ENCODE results near the gene CASKIN2.

CASKIN2 gene

DNA sequence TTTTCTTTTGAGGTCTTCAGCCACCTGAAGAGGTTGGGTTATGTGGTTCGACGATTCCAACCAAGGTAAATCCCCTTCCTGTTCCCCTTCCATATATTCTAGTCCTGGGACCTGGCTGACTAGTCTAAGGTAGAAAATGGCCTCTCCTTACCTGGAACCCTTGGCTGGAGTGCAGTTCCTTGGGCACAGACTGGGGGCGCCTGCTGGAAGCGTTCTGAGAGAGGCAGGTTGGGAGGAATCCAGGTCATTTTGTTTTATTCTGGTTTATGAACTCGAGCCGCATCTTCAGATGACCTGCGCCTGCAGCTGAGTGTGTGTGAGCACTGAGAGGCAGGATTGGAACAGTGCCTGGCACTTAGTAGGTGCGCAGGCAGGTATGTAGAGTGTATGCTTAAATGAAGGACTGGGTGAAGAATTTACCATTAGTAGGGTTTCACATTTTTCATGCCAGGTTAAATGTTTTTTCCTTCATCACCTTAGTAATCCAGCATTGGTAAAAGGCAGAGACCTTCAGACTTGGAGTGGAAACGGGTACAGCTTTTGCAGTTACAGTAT, 3.7 kb upstream of the CASKIN2 start:
- DNase-seq (ENCODE audit: low spot score), result no peak

DNA sequence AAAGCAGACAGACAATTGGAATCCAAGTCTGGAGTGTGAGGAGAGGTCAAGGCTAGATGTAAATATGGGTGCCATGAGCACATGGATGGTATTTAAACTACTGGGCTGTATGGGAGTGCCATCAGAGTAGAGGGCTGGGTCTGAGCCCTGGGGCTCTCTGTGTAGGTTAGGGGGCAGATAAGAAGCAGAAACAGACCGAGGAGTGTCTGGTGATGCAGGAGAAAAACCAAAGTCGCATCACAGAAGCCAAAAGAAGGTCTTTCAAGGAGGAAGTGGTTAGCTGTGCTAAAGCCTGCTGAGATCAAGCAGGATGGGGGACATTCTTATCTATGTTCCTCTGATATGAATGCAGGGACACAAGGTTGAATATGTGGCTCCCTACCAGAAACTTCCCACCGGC, 2.9 kb upstream of the CASKIN2 start:
- no peak for DNase-seq (ENCODE audit: low spot score)

DNA sequence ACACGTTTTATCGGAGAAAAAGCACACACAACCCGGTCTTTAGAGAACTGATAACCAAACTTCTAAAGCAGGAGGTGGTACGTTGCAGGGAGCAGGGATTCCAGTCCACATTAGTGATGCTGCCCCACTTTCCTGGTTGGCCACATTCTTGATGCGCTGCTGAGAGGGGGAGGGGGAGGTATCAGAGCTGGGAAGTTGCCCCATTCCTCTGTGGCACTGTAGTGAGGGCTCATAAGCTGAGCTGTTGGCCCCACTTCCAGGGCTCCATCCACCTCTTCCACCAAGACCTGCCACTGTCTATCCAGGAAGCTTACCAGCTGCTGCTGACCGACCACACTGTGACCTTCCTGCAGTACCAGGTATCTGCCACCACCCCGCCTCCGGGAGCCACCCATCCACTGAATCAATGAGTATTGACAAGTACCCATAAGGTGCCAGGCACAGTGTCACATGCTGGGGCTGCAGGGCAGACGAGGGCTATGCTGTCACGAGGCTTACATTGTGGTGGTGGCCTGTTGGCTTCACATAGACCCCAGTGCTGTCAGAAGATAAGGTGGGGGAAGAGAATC, 2.0 kb upstream of the CASKIN2 start:
- DNase-seq (ENCODE audit: low spot score), result peak; percentile 40

DNA sequence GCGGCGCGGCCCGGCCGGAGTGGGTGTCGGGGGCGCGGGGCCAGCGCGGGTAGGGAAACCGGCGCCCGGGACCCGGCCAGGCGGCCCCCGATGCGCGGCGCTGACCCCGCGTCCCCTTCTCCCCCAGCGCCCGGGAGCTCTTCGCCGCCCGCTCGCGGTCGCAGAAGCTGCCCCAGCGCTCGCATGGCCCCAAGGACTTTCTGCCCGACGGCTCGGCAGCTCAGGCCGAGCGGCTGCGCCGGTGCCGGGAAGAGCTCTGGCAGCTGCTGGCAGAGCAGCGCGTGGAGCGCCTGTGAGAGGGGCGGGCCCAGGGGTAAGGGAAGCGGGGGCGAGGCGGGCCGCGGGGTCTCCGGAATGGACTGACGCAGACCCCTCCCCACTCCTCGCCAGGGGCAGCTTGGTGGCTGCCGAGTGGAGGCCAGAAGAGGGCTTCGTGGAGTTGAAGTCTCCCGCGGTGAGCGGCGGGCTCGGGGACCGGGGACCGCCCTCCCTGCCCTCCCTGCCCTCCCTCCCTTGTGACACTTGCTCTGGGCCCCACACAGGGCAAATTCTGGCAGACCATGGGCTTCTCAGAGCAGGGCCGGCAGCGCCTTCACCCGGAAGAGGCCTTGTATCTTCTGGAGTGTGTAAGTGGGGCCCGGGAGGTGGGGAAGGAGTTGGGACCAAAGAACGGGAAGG, 1.4 kb upstream of the CASKIN2 start:
- peak; percentile 61 for DNase-seq (ENCODE audit: low spot score)

DNA sequence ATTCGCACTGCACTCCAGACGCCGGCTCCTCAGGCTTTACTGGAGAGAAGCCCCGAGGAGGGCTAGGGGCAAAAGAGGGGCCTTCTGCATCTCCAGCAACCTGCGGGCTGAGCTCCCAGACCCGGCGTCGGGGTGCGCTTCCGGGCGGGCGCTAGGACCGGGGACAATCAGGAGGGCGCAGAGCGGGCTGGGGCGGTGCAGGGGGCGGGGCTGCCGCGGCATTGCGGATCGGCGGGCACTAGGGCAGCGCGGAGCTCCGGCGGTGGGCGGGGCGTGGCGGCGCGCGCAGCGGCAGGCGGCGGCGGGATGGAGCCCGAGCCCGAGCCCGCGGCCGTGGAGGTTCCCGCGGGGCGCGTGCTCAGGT, 900 bp upstream of the CASKIN2 start, which contains the start of gene TSEN54:
Gene TSEN54 (plus strand): TSS at position 274 of the 364 bp plus-strand sequence. CDS start 33 bp downstream, at position 307.
- peak; percentile 90 for DNase-seq (ENCODE audit: low spot score)

DNA sequence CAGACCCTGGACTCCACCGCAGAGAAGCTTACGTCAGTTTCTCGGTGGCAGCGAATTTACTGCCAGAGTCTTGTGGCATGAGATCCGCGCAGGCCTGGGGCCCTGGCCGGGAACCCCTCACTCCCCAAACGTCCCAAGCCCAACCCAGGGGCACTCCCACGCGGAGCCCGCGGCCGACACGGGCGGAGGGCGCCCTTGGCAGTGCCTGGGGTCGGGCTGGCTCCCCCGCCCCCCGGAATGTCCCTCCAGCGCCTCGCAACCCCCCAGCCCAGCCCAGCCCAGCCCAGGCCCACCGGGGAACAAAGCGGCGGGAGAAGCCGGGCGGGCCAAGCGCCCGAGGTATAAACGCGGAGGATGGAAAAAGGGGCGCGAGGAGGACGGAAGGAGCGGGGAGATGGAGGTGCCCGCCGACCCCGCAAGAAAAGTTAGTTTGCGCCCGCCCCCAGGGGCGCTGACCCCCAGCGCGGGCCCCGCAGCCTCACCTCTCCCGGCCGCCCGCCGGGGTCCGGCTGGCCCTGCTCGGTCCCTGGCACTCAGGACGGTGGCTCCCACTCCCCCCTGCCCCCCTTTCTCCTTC, 330 bp downstream of the CASKIN2 start:
- DNase-seq (ENCODE audit: low spot score), result peak; percentile 40

DNA sequence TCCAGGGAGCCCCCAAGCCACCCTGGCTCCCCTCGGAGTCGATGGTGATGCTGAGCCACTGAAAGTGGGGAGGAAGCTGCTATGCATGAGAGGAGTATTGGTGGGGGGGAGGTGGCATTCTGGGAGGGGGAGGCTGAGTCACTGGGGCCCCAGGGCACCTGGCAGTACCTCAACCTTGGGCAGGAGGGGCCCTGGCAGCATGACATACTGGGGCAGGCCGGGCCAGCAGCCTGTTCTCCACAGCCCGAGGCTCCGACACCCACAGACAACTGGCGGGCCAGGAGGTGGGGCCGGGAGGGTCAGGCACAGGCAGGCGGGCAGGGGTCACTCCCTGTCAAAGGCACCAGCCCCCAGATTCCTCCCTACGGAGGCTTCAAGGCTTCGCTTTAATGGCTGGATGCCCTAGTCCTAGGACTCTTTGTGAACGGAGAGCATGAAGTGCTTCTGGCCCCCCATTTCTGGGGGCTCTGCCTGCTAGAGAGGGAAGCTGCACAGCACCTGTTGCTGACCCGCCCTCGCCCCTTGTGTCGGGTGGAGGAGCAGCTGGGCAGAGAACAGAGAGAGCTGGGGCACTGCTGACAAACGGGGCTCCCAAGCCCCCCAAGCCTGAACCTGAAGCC, 928 bp downstream of the CASKIN2 start:
- peak; percentile 11 for DNase-seq (ENCODE audit: low spot score)

DNA sequence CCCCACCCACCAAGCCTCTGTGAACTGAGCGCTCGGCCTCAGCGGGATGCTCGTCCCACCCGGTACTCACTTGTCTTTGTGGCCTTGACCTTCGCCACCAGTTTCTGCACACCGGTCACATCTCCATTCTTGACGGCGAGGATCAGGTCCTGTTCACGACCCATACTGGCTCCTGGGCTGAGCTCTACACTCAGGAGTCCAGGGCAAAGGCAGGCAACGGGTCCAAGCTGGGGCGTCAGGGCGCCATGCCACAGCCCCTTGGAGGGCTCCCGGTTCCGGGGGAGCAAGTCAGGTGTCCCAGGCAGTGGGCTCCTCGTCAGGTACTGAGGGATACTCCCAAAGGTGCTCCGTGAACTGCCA, 1.7 kb downstream of the CASKIN2 start:
- DNase-seq (ENCODE audit: low spot score), result no peak

DNA sequence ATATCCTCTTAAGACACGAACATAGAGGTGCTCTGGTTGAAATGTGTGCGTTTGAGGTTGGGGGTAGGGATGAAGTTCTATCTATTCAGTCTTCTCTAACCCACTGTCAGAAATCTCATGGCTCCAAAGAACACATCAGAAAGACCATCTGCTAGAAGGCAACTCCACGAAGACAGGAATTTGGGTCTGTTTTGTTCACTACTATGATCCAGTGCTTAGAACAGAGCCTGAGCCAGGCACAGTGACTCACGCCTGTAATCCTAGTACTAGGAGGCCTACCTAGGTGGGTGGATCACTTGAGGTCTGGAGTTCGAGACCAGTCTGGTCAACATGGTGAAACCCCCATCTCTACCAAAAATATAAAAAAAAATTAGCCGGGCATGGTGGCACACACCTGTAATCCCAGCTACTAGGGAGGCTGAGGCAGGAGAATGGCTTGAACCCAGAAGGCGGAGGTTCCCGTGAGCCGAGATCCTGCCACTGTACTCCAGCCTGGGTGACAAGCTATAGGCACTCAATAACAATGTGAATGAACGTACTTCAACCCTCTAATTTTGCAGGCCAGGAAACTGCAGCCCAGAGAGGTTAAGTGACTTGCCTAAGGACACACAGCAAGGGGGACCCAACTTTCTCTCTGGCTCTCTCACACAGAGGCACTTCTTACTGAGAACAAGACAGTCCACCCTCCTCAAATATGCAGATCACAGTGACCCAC, 2.3 kb downstream of the CASKIN2 start:
- DNase-seq (ENCODE audit: low spot score), result peak; percentile 53

DNA sequence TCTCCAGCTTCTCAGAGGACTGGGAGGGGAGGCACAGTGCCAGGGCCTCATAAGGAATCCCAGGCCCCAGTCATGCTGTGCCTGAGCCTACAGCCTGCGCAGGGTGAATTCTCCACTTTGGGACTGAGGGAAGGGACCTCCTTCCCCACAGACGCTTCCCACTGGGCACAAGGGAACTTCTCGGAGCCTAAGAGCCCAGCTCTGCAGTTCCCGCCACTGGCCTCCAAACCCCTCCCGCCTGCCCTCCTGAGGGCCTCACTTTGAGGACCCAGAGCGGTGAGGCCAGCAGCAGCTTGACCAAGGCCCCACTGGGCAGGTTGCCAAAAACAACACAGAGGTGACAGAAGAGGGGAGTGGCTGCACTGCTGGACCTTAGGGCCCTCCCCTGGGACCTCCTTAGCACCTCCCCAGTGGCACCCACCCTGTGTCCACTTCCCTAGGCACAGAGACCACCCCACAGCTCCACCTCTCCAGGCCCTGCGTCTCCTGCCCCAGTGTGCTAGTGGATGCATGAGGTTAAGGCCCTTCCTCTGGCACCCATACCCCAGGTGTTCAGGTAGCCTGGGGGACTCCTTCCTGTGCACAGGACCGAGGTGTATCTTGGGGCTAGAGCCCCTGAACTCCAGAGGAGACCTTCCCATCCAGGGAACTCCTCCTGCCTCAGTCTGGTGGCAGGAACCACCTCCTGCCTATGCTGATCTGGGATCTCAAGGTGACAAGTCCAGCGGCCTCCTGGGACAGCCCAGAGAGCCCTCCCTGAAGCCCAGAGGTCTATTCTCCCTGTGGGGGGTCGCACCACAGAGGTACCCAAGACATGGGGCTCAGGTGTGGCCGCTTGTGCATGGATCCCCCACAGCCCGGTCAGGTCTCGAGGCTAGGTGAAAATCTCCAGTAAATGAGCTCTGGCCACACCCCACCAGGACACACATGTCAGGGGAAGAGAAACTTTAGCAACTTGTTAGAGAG, 3.4 kb downstream of the CASKIN2 start:
- no peak for DNase-seq (ENCODE audit: low spot score)

DNA sequence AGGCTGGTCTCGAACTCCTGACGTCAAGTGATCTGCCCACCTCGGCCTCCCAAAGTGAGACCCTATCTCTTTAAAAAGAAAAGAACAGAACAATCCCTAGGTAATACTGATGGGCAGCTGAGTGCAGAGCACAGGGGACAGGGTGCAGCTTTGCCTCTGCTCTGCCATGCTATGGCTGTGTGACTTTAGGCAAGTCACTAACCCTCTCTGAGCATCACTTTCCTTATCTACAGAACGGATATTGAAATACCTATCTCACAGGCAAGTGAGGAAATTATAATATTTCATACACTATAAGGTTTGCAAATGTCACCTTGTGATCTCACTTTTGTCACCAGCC, 4.1 kb downstream of the CASKIN2 start:
- no peak for DNase-seq (ENCODE audit: low spot score)

DNA sequence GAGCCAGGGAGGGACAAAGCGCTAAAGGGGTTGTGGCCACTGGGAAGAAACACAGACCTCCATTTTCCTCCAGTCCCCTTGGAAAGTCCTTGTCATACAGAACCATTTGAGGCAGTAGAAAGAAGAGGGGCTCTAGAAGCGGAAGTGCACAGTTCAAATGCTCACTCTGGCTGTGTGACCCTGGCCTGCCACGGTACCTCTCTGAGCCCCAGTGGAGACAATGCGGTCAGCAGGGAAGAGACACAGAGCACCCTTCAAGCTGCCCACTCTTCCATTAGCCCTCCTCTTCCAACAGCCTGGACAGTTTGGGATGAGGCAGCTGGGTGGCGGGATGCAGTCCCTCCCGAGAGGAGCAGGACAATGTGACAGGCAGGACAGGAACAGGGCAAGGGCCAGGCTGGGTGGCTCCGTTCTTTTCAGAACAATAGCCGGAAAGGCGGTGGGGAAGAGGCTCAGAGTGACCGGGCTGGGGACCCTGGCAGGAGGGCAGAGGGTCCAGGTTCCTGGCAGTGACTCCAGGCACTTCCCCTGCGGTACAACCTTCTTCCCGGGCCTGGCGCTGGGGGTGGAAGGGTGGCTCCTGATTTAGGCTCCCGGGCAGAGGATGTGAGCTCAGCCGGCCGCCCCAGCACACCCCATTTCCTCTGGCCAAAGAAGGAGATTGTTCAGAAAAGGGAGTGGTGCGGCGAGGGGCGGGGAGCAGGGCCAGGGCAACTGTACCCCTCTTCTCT, 5.6 kb downstream of the CASKIN2 start:
- DNase-seq (ENCODE audit: low spot score), result no peak

DNA sequence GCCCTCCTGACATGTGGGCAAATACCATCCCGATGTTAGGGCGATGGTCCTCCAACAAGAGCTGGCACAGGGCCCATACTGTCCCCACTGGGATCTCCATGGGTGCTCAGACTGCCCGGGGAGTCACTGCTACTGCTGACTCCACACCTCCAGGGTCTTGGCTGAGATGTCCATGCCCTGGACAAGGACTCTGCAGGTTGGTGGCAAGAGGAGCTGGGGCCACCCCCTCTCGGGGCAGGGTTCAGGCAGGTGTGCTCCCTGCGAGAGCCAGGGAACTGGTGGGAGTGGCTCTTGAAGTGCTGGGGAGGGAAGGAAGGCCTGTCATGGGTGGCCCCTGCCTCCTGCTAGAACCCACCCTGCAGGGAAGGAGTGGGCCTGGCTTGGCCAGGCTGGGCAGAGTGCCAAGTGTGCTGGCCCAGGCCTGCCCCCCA, 6.4 kb downstream of the CASKIN2 start:
- DNase-seq (ENCODE audit: low spot score), result no peak

DNA sequence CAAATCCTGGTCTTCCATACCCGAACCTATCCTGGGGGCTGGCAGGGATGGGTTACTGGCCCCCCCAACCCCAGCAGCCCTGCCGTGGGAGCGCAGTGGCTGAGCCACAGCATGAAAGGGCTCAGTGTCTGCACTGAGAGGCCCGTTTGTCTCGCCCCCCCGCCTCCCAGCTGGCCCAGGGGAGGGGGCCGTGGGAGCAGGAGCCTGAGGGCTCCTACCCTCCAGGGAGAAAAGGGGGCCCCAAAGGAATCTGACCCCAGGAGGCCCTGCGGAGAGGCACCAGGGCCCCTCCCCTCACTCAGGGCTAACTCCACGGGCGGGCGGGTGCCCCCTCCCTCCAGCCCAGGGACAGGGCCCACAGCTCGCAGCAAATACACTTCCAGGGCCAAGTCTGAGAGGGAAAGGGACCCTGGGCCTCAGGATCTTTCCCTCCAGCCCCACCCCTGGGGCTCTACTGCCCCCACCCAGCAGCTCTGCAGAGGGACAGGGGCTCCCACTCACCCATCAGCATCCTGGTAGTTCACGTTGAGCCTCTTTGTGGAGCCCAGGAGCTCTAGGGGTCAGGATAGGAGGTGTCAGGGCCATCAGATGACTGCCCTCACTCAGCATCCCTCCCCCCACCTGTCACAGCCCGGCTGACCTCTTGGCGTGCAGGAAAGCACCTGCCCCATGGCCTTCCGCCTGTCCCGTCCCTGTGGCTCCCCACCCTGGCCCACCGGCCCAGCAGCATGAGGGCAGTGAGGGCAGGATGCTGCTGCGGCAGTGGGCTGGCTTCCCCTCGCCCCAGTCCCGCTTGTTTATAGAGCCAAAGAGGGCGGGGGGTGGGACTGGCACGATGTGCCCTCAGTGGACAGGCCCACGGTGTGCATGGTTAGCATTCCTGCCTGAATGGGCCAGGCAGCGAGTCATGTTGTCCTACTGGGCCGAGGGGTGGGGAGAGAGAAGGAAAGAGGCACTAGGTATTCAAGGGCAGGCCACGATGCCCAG, 7.3 kb downstream of the CASKIN2 start:
- DNase-seq (ENCODE audit: low spot score), result no peak

DNA sequence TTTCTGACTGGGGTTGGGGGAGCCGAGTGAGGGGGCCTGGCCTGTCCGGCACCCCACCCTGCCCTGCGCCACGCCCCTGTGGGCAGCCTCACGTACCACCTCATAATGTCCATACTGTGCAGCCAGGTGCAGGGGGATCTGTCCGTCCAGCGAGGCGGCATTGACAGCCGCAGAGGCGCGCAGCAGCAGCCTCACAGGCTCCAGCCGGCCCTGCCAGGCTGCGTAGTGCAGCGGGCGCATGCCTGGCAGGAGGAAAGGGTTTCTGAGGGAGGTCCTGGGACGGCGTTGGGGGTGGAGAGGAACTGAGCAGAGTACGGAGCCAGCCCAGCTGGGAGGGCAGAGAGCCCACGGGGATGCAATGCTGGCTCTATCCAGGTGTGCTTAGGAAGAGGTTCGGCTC, 8.4 kb downstream of the CASKIN2 start:
- no peak for DNase-seq (ENCODE audit: low spot score)

DNA sequence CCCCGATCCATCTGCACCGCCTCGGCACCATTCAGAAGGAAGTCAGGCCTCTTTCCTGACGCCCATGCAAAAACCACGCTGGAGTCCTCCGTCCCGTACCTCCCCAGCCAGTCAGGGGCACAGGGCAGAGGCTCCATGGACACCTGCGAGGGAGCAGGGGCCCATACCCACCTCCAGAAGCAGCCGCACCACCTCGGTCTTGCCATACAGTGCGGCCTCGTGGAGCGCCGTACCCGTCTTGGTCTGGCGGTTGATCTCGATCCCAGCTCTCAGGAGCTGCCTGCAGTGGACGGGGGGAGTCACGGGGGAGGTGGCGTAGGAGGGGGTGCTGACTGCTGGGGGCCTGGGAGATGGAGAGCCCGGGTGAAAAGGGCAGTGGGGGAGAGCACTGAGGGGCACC, 9.2 kb downstream of the CASKIN2 start:
- DNase-seq (ENCODE audit: low spot score), result no peak

DNA sequence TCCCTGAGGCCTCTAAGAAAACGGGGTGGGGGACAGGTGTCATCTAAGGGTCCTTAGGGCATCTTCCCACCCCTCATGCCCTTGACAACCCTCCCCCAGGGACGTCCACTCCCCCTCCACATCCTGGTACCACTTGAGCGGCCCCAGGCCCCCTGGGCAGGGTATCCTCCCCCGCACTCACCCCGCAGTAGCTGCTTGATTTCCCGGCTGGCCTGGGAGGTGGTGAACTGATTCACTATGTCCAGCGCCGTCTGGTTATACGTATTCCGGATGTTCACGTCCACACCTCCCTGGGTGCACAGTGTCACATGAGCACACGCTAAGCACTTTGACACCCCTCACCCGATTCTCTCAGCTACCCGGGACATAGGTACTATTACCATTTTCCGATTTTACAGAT, 9.7 kb downstream of the CASKIN2 start:
- no peak for DNase-seq (ENCODE audit: low spot score)

DNA sequence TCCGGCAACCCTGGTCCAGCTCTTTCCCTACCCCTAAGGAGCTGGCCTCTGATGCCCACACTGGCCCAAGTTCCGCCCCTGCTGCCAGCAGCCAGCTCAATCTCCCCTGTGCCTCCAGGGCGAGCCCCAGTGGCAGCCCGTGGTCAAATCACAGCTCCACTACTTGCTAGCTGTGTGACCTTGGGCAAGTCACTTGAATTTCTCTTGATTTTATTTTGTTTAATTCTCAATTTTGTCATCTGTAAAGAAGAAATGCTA, 10.3 kb downstream of the CASKIN2 start:
- DNase-seq (ENCODE audit: low spot score), result no peak

DNA sequence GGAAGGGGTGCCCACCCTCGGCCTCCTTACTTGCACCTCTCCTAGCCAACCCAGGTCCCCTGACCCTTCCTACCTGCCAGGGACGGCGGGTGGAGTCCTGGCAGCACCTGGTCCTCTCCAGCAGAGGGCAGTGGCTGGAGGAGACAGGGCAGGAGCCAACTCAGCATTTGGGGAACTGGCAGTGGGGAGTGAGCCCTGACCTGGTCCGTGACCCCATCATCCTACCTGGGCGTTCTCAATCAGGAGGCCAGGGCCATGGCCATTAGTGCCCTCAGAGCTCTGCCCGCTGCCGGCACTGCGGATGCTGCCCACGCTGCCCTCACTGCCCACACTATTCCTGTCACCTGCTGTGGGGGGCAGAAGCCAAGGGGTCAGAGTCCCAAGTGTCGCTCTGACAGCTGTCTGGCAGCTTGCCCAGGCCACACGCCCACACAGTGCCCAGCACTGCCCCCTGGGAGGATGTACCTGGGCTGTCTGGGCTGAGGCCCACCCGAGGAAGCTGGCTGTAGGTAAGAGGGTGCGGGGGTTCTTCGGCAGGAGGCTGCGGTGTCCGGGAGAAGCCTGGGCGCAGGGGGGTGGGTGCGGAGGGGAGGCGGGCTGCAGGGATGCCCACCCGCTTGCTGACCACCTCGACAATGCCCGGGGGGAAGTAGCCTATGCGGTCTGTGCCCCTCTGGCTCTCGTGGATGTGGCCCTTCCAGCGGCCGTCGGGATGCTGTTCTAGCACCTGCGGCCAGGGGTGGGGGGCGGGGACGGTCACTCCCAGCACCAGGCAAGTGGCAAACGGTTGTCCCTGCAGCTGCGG, 10.8 kb downstream of the CASKIN2 start:
- DNase-seq (ENCODE audit: low spot score), result no peak
